H1 (cell line): ENCODE results near the gene TACC2.

ENCODE experiments used
- CEBPB ChIP-seq: IDR thresholded peaks from 2 replicates; pipeline ENCODE4 v1.6.1; 2012; ENCODE audit warnings: low read depth, low read length
- CTCF ChIP-seq, 3 experiments: IDR thresholded peaks; 1 replicate in 2 of 3; 2 replicates in 1 of 3; pipeline versions ENCODE4 v1.5.1 to v1.6.1; 2011; ENCODE audit warnings: low read length in 3 of 3, mild to moderate bottlenecking in 3 of 3, inconsistent platforms in 2 of 3, low read depth in 1 of 3, moderate library complexity in 1 of 3; ENCODE audit not compliant: insufficient read depth in 1 of 3; ENCODE audit errors: control extremely low read depth in 1 of 3
- EP300 ChIP-seq, 2 experiments: IDR thresholded peaks; 1 replicate in 1 of 2; 2 replicates in 1 of 2; pipeline ENCODE4 v1.6.1; 2011 to 2012; ENCODE audit warnings: low read depth in 2 of 2, low read length in 2 of 2, mild to moderate bottlenecking in 2 of 2, borderline replicate concordance in 1 of 2, inconsistent platforms in 1 of 2, moderate library complexity in 1 of 2
- EZH2 ChIP-seq: fragments of 200-600 bp; sonication (generic); IDR thresholded peaks from 2 replicates; pipeline ENCODE4 v1.7.1; 2012; ENCODE audit warnings: low read depth, mild to moderate bottlenecking, moderate library complexity, low read length, inconsistent platforms; ENCODE audit not compliant: severe bottlenecking
- JUN ChIP-seq: IDR thresholded peaks from 2 replicates; pipeline ENCODE4 v1.6.1; 2011; ENCODE audit warnings: low read depth, mild to moderate bottlenecking, improper control_type of control experiment, low read length
- KDM1A ChIP-seq: fragments of 200-600, 300-600 bp; sonication (generic); IDR thresholded peaks from 2 replicates; pipeline ENCODE4 v1.7.1; 2016; ENCODE audit warnings: mild to moderate bottlenecking, low read length, borderline replicate concordance
- MAX ChIP-seq: IDR thresholded peaks from 2 replicates; pipeline ENCODE4 v1.6.1; 2012; ENCODE audit warnings: inconsistent platforms
- POLR2A ChIP-seq, 2 experiments: IDR thresholded peaks; 1 replicate in 1 of 2; 2 replicates in 1 of 2; pipeline ENCODE4 v1.6.1; 2011; ENCODE audit warnings: low read depth in 2 of 2, low read length in 2 of 2, mild to moderate bottlenecking in 2 of 2; ENCODE audit errors: control extremely low read depth in 1 of 2
- SIN3A ChIP-seq, 2 experiments: IDR thresholded peaks in 1 of 2; conservative IDR thresholded peaks in 1 of 2; 2 replicates each; pipeline ENCODE4 v1.6.1; 2011 to 2012; ENCODE audit warnings: low read length in 2 of 2, improper control_type of control experiment in 1 of 2, low read depth in 1 of 2, mild to moderate bottlenecking in 1 of 2
- SP2 ChIP-seq: IDR thresholded peaks from 2 replicates; pipeline ENCODE4 v1.6.1; 2012; ENCODE audit warnings: mild to moderate bottlenecking, low read length, inconsistent platforms
- SRF ChIP-seq: IDR thresholded peaks from 2 replicates; pipeline ENCODE4 v1.6.1; 2011; ENCODE audit warnings: mild to moderate bottlenecking, low read depth, low read length, moderate library complexity

GRCh38 chr10:121965996-121966395 is 23.0 kb upstream of the TACC2 start:
- no peak for TF ChIP-seq CEBPB
- no peak for TF ChIP-seq POLR2A (IDR thresholded peaks at IDR 0.05; ENCODE audit: control extremely low read depth in 1 of 2, low read depth in 2 of 2, low read length in 2 of 2)
- TF ChIP-seq JUN: no peak
- TF ChIP-seq MAX: no peak
- TF ChIP-seq CTCF (IDR thresholded peaks at IDR 0.05; ENCODE audit: control extremely low read depth in 1 of 3, insufficient read depth in 1 of 3, low read depth in 1 of 3, low read length in 3 of 3): no peak
- no peak for TF ChIP-seq SP2
- TF ChIP-seq KDM1A: no peak
- TF ChIP-seq EZH2: no peak
- TF ChIP-seq SIN3A (conservative IDR thresholded peaks at IDR 0.05 in 1 of 2, IDR thresholded peaks at IDR 0.05 in 1 of 2; ENCODE audit: low read depth in 1 of 2, low read length in 2 of 2): no peak
- TF ChIP-seq SRF: no peak
- no peak for TF ChIP-seq EP300 (IDR thresholded peaks at IDR 0.05; ENCODE audit: borderline replicate concordance in 1 of 2, low read depth in 2 of 2, low read length in 2 of 2)
